ENCODE results near the gene CYB5R3.
A peak's percentile ranks its signal among the peaks of the same experiment; 100 is the strongest.
"Not testable (repeated sequence)": the region's sequence is repeated elsewhere in the genome, so short reads cannot be mapped to it uniquely, and the experiment has no call there.

CYB5R3 gene

DNA sequence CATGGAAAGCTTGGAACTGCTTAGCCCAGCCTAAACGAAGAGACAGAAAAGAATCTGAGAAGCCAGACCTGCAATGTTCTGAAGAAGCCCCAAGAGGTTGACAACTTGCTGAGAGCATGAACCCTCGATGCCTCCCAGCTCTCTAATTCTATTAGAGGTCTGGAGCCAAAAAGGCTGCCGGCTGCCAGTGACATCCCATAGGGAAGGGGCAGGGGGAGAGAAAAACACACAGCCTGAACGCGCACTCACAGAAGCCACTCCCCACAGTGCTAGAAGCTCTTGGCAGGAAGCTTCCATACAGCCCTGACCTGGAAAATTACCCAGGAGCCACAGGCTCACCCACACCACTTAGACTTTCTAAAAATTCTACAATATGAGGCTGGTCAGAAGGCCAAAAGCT, 52.9 kb downstream of the CYB5R3 start:
- DNase-seq: no peak

DNA sequence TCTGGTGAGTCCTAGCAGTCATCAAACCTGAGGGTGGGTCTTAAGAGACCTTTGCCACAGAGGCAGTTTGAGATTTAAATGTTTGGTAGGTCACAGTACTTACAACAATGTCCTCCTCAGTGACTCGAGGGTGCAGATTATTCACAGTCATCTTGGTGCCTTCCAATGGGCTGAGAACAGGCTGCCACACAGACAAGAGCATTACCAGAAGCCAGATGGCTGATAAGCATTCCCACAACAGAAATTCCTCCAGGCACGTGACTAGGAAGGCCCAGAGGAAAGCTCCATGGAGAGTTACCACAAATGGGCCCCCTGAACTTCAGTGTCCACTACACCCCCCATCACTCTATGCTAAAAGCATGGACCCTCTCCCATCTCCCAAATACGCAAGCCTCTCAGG, 53.8 kb downstream of the CYB5R3 start:
- no peak for DNase-seq

DNA sequence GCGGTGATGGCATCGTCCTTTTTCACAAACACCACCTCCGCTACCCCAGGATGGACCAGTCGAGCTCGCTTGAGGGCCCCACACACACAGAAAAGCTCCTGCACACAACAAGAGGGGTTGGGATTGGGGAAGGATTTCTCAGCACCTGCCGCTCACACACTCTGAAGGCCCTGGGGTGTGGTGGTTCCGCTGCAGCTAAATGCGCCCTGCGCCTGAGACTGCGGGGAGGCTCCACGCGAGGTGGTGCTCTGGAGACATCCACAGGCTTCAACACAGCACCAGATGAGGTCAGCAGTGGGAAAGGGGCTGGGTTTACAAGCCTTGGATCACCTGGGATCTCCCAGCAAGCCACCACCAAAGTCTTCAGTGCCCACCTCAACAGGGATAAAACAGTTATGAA, 57.2 kb downstream of the CYB5R3 start:
- DNase-seq: no peak

DNA sequence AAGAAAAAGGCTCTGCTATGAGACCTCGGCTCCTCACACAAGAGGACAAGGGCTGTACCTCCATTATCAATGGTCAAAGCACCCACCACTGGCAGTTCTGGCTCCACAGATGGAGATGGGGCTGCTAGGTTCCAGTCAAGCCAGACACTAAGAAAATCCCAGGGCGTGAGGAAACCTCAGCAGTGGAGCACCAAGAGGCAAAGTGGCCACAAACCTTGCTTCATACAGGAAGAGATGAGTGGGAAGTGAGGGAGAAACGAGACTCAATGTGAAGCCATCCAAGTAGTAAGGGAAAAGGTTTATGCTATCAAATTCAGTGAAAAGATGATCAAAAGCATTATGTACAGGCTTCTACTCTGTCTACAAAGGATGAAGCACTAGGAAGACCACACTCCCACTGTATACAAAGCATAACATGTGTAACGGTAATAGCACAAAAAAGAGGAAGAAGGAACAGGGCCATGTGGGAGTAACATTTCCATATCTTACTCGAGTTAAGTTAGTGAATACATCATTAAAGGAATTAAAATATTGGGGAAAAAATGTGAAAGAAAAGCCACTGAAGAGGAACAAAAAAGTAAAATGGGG, 61.5 kb downstream of the CYB5R3 start:
- DNase-seq: no peak

DNA sequence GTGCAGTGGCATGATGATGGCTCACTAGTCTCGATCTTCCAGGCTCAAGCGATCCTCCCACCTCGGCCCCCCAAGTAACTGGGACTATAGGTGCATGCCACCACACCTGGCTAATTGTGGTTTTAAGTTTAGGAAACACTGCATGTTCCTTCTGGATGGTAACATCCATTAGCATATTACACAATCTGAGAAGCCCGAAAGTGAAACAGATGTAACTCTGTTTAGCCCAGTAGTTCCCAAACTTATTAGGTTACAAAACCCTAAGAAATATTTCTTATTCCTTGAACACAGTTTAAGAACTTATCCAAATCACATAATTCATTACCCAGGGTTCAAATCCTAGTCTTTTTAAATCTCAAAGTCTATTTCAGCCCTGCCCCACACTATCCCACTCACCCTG, 62.8 kb downstream of the CYB5R3 start:
- no peak for DNase-seq

DNA sequence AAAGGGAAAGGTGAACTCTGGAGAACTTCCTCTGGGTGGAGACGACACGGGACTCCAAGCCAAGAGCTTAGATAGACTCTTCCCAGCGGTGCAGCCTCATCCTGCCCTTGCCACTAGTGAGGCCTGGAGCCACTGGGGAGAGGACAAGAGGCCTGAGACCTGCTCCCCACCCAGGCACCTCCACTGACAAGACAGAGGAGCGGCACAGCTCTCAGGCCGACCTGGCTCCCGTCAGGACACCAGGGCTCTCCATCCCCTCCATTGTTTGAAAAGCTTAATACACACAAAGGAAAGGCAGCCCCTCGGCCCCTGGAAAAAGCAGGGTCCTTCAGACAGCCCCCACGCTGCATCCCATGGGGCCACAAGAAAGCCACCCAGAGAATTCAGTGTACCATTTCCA, 64.1 kb downstream of the CYB5R3 start:
- no peak for DNase-seq

DNA sequence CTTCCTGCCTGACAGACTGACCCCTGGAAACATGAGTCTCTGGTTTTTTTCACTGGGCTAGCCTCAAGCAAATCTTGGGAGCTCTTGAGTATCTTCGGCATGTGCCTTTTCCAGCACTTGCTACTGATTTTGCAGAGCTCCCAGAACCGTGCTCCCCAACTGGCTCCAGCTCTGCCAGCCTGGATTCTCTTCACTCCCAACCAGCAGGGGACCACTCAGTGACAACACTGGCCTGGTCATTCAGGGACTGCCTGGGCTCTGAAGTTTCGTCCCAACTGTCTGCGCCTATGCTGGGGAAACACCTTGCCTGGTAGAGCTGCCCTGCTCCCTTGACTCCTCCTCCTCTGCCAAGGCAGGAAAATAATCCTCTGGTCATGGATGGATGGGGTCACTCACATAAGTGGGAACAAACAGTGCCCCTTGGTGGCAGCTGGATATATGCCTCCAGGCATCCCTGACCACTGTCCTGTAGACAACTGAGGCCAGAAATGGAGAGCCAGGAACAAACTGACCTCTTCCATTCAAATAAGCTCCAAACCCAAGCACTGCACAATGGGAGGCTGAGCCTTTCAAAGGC, 64.7 kb downstream of the CYB5R3 start:
- no peak for DNase-seq

DNA sequence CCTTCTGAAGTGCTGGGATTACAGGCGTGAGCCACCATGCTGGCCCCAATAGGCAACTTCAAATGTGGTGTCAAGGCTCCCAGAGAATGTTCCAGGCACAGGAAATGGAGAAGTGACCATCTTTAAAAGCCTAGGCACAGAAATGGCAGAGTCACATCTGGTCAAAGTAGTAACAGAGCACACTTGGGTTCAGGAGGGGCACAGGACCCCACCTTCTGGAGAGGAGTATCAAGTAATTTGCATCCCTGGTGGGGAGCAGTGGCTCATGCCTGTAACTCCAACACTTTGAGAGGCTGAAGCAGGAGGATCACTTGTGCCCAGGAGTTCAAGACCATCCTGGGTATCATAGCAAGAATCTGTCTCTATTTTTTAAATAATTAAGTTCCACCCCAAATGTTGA, 66.2 kb downstream of the CYB5R3 start:
- DNase-seq: no peak

DNA sequence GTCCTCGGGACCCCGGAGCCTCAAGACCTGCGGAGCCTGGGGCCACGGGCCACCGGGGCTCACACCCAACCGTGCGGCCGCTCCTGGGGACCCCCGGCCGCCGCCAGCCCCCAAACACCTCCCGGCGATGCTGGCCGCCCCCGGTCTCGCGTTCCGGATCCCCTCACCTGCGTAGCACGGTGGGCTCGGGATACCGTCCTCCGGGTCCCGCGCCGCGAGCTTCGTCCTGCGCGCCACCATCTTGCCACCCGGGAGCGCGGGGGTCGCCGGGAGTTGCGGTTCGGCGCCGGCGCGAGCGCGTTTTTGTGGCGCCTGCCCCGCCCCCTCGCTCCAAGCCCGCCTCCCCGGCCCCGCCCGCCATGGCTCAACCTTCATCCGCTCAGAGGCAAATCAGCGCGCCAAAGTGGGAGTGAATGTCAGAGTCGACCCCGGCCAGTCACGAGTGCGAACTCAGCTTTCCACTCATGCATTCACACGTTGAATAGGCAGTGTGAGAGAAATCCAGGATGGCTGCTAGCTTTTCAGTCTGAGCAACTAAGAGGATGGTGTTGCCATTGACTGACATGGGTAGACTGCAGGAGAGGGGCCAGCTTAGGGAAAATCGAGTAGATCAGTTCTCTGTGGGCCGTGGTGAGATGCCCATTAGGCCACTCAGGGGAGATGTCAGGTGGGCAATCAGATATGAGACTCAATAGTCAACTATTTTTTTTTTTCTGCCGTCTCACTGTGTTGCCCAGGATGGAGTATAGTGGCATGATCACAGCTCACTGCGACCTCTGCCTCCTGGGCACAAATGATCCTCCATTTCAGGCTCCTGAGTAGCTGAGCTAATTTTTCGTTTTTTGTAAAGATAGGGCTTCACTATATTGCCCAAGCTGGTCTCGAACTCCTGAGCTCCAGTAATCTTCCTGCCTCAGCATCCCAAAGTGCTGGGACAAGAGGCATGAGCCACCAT, 67.2 kb downstream of the CYB5R3 start:
- peak; percentile 61 to 68 for DNase-seq

DNA sequence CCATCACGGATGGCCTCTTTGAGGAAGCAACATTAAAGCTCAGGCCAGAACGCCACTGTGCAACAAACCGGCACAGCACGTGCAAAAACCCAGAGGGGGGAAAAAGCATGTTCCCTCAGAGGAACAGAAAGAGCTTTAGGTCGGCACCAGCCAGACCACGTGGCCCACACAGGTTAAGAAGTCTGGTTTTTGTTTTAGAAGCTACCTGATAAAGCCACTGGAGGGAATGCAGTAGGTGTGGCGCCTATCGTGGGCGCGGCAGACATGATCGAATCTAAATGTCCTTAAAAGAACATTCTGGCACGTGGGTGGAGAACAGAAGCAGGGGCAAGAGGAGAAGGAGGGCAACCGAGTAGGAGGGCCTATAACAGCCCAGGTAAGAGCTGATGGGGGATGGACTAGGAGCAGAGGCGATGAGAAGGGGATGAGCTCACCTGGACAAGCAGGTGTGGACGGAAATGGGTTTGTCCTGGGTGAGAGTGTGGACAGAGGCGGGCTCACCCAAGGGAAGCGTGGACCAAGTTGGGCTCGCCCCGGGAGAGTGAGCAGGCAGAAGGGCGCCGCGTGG, 67.9 kb downstream of the CYB5R3 start:
- not testable (repeated sequence) for DNase-seq

DNA sequence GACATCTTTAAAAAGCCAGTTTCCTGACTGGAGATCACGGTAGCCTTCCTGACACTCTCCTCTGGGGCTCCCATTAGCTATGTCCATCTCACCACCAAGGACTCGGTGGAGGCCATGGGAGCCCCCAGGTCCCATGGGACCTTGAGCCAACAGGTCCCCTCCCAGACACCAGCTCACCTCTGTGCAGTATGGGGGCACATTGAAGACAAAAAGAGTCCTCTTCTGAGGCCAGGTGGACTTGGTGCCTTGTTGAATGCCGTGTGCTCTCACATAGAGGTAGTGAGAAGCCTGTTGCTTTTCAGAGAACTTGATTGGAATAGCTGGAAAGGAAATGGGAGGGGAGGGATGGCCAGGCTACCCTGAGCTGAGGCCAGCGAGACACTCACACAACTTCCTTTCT, 69.2 kb downstream of the CYB5R3 start:
- not testable (repeated sequence) for DNase-seq

DNA sequence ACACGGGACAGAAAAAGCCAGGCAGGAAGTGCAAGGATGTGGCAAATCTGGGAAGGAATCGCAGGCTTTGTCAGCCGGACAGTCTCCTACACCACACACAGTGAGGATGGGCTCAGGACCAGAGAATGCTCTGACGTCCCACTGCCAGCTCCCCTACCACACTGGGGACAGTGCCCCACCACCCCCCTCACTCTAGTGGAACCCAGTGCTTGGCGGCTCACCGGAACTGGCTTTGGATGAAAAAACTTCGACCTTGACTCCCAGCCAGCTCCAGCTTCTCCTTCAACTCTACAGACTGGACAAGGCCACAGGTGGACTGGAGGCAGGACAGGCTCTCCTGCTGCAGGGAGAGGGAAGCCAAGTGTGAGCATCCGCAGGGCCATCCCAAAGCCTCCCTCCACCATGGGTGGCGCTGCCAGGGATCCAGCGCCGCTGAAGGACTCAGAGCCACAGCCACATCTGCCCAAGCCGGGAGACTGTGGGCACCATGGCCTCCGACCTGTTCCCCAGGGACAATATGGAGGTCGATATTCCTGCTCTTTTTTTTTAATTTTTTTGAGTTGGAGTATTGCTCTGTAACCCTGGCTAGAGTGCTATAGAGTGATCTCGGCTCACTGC, 71.5 kb downstream of the CYB5R3 start:
- no peak for DNase-seq

DNA sequence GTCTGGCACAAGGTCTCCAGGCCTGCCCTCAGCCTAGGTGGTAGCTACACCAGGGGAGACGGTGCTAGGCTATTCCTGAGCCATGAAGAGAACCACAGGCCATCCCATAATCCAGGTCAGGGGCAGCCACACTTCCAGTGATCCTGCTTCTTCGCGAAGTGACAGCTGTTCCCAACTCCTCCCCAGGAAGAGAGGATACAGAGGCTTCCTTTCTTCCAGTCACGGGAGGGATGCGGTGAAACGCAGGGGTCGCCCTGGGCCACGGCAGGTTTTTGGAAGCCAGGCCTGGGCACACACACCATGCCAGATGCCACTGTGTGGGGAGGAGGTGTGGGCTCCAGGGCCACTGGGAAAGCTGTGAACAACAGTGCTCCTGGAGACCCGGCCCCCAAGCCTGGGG, 72.1 kb downstream of the CYB5R3 start:
- not testable (repeated sequence) for DNase-seq

DNA sequence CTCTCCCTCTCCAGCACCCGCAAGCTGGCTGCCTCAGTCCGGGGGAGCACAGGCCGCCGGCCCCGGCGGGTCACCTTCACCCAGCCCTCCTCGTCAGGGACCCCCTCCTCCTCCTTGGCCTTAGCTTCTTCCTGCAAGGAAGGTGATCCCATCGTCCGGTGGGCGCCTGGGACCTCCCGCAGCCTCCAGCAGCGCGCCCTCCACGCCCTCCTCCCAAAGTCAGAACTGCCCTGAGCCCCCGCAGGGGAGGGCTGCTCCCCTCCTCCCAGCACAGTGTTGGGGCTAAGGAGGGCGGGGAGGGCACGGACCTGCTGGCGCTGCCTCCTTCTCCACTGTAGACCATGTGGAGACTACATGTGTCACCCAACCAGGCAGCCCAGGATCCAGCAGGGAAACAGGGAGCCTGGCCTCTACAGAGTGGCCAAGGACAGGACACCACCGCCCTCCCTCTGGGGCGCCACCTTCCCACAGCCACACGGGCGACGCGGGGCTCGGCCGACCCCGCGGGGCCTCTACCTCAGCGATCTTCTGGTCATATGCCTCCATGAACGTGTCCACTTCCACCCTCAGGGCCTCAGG, 73.1 kb downstream of the CYB5R3 start:
- not testable (repeated sequence) for DNase-seq

DNA sequence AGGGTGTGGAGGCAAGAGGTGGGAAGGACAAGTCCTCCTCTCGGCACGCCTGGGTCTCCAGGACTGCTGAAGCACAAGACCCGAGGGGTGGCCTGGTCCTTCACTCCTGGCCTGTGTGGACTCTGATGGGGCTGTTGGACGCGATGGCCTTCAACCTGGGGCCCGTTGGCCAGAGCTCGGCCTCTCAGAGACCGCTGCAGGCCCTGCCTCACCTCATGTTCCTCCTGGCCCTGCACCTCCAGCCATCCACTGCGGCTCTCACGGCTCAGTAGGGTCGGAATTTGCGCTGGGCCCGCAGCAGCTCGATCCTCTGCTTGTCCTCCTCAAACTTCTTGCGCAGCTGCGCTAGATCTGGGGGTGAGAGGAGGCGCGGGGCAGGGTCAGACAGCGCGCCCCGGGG, 74.7 kb downstream of the CYB5R3 start:
- DNase-seq: not testable (repeated sequence)

DNA sequence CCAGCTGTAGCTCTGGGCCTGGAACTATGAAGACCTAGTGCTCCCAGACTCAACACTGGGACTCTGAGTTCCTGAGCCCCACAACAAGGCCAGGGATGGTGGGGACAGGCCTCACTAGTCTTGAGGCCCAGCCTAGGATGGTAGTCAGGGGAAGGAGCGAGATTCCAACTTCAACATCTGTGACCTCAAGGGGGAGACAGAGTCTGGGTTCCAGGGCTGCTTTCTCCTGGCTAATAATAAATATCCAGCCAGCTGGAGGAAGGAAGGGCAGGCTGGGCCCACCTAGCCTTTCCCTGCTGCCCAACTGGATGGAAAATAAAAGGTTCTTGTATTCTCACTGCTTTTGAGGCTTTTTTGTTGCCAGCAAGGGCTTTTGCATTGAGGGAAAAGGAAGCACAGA, 75.1 kb downstream of the CYB5R3 start:
- DNase-seq: not testable (repeated sequence)

DNA sequence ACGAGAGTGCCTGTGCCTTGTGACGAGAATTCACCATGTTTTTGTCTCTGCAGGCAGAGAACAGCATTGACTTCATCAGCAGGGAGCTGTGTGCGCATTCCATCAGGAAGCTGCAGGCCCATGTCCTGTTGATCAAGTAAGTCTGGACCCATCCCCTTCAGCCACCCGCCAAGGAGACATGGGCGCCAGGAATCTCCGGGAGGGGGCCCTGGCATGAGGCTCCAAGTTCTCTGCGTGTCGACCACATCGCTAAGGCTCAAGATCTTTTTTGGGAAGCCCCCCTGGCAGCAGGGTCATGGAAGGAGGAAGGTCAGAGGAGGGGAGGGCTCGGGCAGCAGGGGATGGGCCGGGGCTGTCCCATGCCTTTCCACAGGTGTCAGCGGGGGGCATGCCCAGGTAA, 78.1 kb downstream of the CYB5R3 start:
- DNase-seq: not testable (repeated sequence)

DNA sequence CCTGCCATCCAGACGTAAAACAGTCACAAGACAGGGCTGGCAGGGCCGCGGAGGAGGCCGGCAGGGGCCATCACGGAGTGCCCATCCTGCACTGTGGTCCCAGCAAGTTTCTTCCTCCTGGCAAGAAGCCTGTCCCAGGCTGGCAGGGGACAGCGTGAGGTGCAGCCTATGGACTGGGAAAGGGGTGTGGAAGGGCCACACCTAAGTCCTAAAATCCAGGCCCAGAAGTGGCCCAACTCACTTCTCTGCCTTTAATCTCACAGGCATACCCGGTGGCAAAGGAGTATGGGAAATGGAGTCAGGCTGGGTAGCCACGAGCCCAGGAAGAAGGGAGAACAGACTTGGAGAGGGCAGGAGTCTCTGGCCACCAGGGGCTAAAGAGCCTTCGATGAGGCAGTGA, 78.6 kb downstream of the CYB5R3 start:
- not testable (repeated sequence) for DNase-seq

DNA sequence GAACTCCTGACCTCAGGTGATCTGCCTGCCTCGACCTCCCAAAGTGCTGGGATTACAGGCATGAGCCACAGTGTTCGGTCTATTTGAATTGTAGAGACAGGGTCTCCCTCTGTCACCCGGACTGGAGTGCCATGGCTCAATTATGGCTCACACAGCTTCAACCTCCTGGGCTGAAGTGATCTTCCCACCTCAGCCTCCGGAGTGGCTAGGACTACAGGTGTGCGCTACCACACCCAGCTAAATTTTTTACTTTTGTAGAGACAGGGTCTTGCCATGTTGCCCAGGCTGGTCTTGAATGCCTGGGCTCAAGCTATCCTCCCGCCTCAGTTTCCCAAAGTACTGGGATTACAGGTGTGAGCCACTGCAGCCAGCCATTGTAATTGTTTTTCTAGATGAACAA, 81.2 kb downstream of the CYB5R3 start:
- not testable (repeated sequence) for DNase-seq
